Mucosa of descending colon (tissue), 3 donors: ENCODE data around the gene SMURF1. TPM values are rescaled to one million over a fixed set of nuclear protein-coding genes. Genes with fewer than 3 reads are reported as not detected.

ENCODE experiments used
- ATAC-seq: fragments of 200-7000 bp; cut with Tn5 transposase; one replicate; pipeline ENCODE4 v1.9.1; 2020; ENCODE audit warnings: mild to moderate bottlenecking, moderate library complexity
- DNase-seq, 3 donors: peaks; one replicate each; pipeline ENCODE4 v3.0.0-alpha.2; 2020
- H3K36me3 ChIP-seq: fragments of 200-600 bp; one replicate; pipeline ENCODE4 v1.8.0; 2021; ENCODE audit warnings: low read depth, mild to moderate bottlenecking
- H3K4me1 ChIP-seq: fragments of 200-600 bp; one replicate; pipeline ENCODE4 v1.8.0; 2021; ENCODE audit warnings: low read depth, mild to moderate bottlenecking
- H3K4me3 ChIP-seq: fragments of 200-600 bp; one replicate; pipeline ENCODE4 v1.8.0; 2021; ENCODE audit warnings: mild to moderate bottlenecking
- H3K9me3 ChIP-seq: fragments of 200-600 bp; one replicate; pipeline ENCODE4 v1.8.0; 2021; ENCODE audit warnings: mild to moderate bottlenecking
- intact Hi-C, 2 donors: fragments of 100-400 bp; cut with DNase I in 1 of 2; cut with micrococcal nuclease in 1 of 2; formaldehyde crosslinking; loops; one replicate each; pipeline versions ENCODE4 v1.11.0 to v1.11.1; 2022; cut with DNase I, micrococcal nuclease
- total RNA-seq, 3 donors: library from RNA; stranded (reverse); fragmentation: NEBNext Ultra II Directional in 2 of 3; extraction: Animal tissue kit (Norgen Biotek cat#: 25700) in 2 of 3; gene quantifications; one replicate each; pipeline versions ENCODE4 v1.2.1 to v1.2.4, GENCODE V29; 2021 to 2023
- TF ChIP-seq, protein P1 (sequence below): fragments of 200-600 bp; IDR thresholded peaks from one replicate; pipeline ENCODE4 v1.8.0; 2022; ENCODE audit warnings: antibody characterized with exemption, mild to moderate bottlenecking
- donor health status: DM: no; HTN: no; CAD: no; lungs with moderate emphysema.
- donor health status: DM: no; HTN: no; CAD: no.
- donor health status: DM: no; HTN: yes; CAD: no.

The SMURF1 gene
- total RNA-seq, 3 donors from 2014 or later, result 28.4 to 36.0 (median 31.2) TPM

DNA sequence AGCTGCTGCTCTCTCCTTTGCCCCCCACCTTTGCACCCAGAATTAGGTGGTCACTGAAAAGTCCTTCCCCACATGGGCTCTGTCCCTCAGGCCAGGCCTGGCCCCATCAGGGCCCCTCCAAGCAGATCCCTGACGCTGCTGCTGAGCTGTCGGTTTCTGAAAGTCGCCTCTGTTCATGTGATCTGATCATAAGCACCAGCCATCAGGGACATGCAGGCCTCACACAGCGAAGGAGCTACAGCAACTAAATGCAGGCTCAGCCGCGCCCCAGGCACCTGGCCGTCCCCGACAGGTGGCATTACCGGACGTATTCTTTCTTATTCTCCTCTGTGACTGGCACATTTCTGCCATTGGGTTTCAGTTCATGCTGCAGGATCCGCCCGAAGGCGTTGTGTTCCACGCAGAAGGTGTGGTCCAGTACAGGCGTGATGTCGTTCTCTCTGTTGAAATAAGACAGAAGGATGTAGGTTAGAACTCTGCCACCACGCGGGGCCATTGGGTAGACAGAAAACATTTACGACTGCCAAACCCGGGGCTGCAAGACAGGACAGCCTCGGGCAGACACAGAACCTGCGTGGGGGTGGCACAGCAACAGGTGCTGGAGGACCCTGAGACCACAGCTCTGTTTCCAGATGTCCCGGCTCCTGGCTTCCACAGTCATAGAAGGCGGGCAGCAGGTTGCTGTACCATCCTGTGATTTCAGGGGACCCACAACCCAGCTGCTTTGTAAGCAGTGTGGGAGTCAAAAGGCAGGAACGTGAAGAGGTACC lies 105.6 kb downstream of the SMURF1 start:
- ATAC-seq (peak; percentile 49), DNase-seq (peak in 1 of 3 donors; percentile 27)
- peaks cover 7% of the 10 kb centered on the region for H3K36me3 ChIP-seq
- intact Hi-C loops, result no loop called here
- TF ChIP-seq, protein P1, sequence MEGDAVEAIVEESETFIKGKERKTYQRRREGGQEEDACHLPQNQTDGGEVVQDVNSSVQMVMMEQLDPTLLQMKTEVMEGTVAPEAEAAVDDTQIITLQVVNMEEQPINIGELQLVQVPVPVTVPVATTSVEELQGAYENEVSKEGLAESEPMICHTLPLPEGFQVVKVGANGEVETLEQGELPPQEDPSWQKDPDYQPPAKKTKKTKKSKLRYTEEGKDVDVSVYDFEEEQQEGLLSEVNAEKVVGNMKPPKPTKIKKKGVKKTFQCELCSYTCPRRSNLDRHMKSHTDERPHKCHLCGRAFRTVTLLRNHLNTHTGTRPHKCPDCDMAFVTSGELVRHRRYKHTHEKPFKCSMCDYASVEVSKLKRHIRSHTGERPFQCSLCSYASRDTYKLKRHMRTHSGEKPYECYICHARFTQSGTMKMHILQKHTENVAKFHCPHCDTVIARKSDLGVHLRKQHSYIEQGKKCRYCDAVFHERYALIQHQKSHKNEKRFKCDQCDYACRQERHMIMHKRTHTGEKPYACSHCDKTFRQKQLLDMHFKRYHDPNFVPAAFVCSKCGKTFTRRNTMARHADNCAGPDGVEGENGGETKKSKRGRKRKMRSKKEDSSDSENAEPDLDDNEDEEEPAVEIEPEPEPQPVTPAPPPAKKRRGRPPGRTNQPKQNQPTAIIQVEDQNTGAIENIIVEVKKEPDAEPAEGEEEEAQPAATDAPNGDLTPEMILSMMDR, result no peak
- no peak overlapping the region for H3K4me3 ChIP-seq
- peaks cover 15% of the 10 kb centered on the region for H3K4me1 ChIP-seq
- no peaks in the 10 kb centered on the region for H3K9me3 ChIP-seq

GRCh38 chr7:99037327-99037940 lies 106.5 kb downstream of the SMURF1 start:
- intact Hi-C loops, result no loop called here
- TF ChIP-seq, protein P1, result no peak
- no peak for ATAC-seq
- H3K4me1 ChIP-seq, result peaks cover 13% of the 10 kb centered on the region
- H3K36me3 ChIP-seq, result peaks cover 7% of the 10 kb centered on the region
- no peak overlapping the region for H3K4me3 ChIP-seq
- DNase-seq, result no peak
- no peaks in the 10 kb centered on the region for H3K9me3 ChIP-seq

GRCh38 chr7:99036546-99037111 lies 107.3 kb downstream of the SMURF1 start:
- intact Hi-C loops, result no loop called here
- ATAC-seq, result no peak

DNA sequence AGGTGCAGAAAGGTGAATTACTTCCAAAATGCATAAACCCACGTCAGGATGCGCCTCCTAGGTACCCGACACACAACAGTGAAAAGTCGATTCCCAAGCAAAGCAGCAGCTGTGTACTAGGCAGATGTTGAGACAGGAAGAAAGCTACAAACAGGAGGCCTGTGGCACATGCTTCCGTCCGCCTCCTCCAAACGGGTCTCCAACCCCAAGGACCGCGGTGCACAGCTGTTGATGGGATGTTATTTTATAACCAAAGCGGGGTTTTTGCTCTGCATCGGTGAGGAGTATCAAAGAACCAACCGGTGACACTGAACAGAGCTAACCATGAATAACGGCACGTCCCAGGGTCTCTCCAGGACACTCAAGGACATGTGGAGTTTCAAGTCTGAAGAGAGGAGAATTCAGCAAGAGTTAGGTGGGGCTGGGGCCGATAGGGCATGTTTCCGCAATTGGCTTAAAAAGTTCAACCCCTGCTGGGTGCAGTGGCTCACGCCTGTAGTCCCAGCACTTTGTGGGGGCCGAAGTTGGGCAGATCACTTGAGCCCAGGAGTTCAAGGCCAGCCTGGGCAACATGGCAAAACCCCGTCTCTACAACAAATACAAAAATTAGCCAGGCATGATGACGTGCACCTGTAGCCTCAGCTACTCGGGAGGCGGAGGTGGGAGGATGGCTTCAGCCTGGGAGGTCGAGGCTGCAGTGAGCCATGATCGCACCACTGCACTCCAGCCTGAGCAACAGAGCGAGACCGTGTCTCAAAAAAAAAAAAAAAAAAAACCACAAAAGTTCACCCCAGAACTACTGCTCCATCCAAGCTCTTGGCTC lies 108.0 kb downstream of the SMURF1 start:
- DNase-seq, result no peak
- intact Hi-C loops, result no loop called here
- no peak for ATAC-seq
- TF ChIP-seq, protein P1, result no peak
- Histone ChIP-seq H3K36me3 (peaks cover 10% of the 10 kb centered on the region), H3K4me1 (peaks cover 5% of the 10 kb centered on the region), H3K4me3 (no peak overlapping the region), H3K9me3 (no peaks in the 10 kb centered on the region)

More at GRCh38 chr7:99036546-99037111, 107.3 kb downstream of the SMURF1 start:
- H3K4me1 ChIP-seq, result peaks cover 12% of the 10 kb centered on the region
- H3K36me3 ChIP-seq, result peaks cover 6% of the 10 kb centered on the region
- DNase-seq, result no peak
- no peaks in the 10 kb centered on the region for H3K9me3 ChIP-seq
- no peak overlapping the region for H3K4me3 ChIP-seq
- TF ChIP-seq, protein P1, result no peak

DNA sequence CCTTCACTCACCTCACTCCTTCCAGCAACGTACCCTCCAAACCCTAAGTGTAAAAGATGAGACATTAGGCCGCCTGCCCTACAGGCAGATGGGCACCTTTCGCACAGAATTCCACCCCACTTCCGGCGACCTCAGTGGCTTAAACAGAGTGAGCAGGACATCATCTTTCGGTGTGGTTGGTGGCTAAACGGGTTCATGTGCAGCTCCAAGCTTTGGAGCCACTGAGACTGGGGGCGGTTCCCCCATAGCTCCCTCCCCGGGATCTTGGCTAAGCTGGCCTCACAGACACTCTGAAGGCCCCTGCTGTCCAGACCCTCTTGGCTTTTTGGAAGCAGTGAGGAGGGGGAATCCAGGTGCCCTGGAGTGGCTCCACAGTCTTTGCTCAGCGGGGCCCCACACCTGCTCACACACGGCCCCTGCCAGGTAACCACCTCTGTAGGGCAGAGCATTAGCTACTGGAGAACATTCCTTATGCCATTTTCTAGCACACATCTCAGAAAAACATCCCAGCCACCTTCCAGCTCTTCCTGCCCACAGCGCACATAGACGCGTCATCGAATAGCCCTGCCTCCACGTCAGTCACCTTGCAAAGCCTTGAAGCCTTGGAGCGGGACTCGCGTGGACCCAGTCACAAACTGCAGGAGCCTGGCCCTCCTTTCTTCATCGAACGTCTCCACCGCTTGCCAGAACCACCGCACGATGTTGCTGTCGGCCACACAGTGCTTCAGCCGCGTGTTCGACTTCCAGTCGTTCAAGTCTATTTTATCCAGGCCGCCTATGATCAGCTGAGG lies 108.8 kb downstream of the SMURF1 start:
- Histone ChIP-seq H3K4me3 (no peak overlapping the region), H3K9me3 (no peaks in the 10 kb centered on the region), H3K4me1 (no peaks in the 10 kb centered on the region), H3K36me3 (peaks cover 10% of the 10 kb centered on the region)
- TF ChIP-seq, protein P1, result no peak
- ATAC-seq, result no peak
- intact Hi-C loops, result no loop called here
- no peak for DNase-seq
